Measurements from ENCODE around the gene NPC2. TPM values are rescaled to one million over a fixed set of nuclear protein-coding genes. Genes with fewer than 3 reads are reported as not detected.

Gene NPC2
- polyA plus RNA-seq, 4 donors = 106 to 504 (median 209) TPM

DNA sequence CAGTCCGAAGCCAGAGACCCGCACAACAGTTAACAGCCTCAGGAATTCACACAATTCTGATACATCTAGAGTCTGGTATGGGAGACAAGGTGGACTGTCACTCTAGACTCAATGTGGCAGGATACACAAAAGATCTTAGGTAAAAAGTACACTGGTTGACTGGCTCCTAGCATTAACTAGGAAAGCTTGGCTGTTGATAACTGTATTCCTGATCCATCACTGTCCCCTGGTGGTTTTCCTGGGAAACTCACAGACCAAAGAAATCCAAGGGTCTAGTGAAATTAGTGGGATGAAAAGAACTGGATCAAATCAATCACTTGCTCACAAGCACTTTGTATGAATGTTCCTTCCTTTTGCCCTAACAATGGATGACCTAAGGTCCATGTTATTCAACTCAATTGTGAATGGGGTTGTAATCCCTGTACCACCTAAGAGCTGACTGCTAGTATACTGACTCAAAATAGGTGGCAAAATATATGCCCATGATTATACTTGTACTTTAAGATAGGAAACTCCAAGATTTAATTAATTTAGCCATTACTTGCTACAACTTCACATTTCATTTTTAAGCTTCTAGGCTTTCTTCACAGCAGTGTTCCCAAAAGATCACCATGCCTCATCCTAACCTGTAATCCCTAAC, 14.0 kb downstream of the NPC2 start:
- H3K9me3 ChIP-seq (ENCODE audit: control insufficient read depth in 2 of 2, insufficient read depth in 1 of 2, low read depth in 1 of 2, low read length in 1 of 2) = no peaks in the 10 kb centered on the region
- FAIRE-seq (no peak), DNase-seq (peak; percentile 20 to 35)
- no peak overlapping the region for H3K4me3 ChIP-seq (ENCODE audit: low read depth in 1 of 3, low read length in 3 of 3)
- no peaks in the 10 kb centered on the region for H3K27me3 ChIP-seq (ENCODE audit: control insufficient read depth in 3 of 3, insufficient read depth in 3 of 3, low read length in 3 of 3)
- H3K4me1 ChIP-seq (ENCODE audit: control insufficient read depth in 3 of 3, insufficient read depth in 2 of 3, low read depth in 1 of 3, low read length in 2 of 3) = no peaks in the 10 kb centered on the region
- 95 to 100% (median 97%) methylated on average over 2 of the region's 2 CpGs for WGBS, 3 donors
- no peak overlapping the region for H3K27ac ChIP-seq (ENCODE audit: low read depth in 1 of 3, low read length in 2 of 3)
- peaks cover 6 to 29% (median 12%) of the 10 kb centered on the region in 3 donors for H3K36me3 ChIP-seq (ENCODE audit: control insufficient read depth in 3 of 3, insufficient read depth in 2 of 3, low read depth in 1 of 3, low read length in 3 of 3)

DNA sequence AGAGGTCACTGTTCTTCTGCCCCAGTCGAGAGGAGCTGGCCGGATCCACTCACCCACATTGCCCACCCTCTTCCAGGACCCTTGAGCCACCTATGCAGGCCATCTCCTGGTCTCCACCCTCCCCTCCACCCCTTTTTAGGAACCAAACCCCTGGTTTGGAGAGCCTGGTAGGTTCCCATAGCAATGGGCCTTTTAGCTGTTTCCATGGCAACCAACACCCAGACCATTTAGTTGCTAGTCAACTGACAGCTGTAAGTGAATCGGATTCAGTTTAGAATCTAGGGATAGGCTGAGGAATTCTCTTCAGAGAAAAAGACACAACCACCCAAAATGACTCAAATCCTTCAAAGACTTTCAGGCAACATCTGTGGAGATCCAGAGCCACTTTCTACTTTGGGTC, 16.5 kb downstream of the NPC2 start:
- Histone ChIP-seq H3K36me3 (ENCODE audit: control insufficient read depth in 3 of 3, insufficient read depth in 2 of 3, low read depth in 1 of 3, low read length in 3 of 3) (peaks cover 4 to 32% (median 10%) of the 10 kb centered on the region in 3 donors), H3K4me3 (ENCODE audit: low read depth in 1 of 3, low read length in 3 of 3) (no peak overlapping the region), H3K27ac (ENCODE audit: low read depth in 1 of 3, low read length in 2 of 3) (no peak overlapping the region), H3K27me3 (ENCODE audit: control insufficient read depth in 3 of 3, insufficient read depth in 3 of 3, low read length in 3 of 3) (no peaks in the 10 kb centered on the region), H3K4me1 (ENCODE audit: control insufficient read depth in 3 of 3, insufficient read depth in 2 of 3, low read depth in 1 of 3, low read length in 2 of 3) (no peaks in the 10 kb centered on the region), H3K9me3 (ENCODE audit: control insufficient read depth in 2 of 2, insufficient read depth in 1 of 2, low read depth in 1 of 2, low read length in 1 of 2) (no peaks in the 10 kb centered on the region)
- FAIRE-seq (no peak), DNase-seq (no peak)
- 92 to 95% (median 92%) methylated on average over 3 of the region's 3 CpGs for WGBS, 3 donors

DNA sequence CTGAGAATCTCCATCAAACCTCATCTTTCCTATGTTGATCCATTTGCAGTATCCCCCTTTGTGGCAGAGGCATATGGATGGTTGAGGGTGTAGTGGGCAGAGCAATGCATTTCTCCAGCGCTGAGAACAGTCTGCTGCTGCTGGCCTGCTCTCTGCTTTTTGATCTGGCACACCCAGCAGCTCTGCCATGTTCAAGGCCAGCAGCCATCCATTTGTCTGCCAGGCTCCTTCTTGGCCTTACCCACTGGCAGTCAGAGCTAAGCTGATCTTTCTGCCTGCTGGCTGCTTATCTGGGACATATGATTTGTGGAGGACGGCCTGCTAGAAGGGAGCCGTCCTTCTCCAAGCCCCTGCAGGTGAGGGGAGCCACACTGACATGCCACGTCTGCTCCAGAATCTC, 17.0 kb downstream of the NPC2 start:
- no peak for FAIRE-seq
- Histone ChIP-seq H3K36me3 (ENCODE audit: control insufficient read depth in 3 of 3, insufficient read depth in 2 of 3, low read depth in 1 of 3, low read length in 3 of 3) (peaks cover 4 to 30% (median 8%) of the 10 kb centered on the region in 3 donors), H3K9me3 (ENCODE audit: control insufficient read depth in 2 of 2, insufficient read depth in 1 of 2, low read depth in 1 of 2, low read length in 1 of 2) (no peaks in the 10 kb centered on the region), H3K27me3 (ENCODE audit: control insufficient read depth in 3 of 3, insufficient read depth in 3 of 3, low read length in 3 of 3) (no peaks in the 10 kb centered on the region), H3K27ac (ENCODE audit: low read depth in 1 of 3, low read length in 2 of 3) (no peak overlapping the region), H3K4me3 (ENCODE audit: low read depth in 1 of 3, low read length in 3 of 3) (no peak overlapping the region), H3K4me1 (ENCODE audit: control insufficient read depth in 3 of 3, insufficient read depth in 2 of 3, low read depth in 1 of 3, low read length in 2 of 3) (no peaks in the 10 kb centered on the region)
- no peak for DNase-seq
- 86 to 94% (median 91%) methylated on average over 4 of the region's 4 CpGs for WGBS, 3 donors

DNA sequence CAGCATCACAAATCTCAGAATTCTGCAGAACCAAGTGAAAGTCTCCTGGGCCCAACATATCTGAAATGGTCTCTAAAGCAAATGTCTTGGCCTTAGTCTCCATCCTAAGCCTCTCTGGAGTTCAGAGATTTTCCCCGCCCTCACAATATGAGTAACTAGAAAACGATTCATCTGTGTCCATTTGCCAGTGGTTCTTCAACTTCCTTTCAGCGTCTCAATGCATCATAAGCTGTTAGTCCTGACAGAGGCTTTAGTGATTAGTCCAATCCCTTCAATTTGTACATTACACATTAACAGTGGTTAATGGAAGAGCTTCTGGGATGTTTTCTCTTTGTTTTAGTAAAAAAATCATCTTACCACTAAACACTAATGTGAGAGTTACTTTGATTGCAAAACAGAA, 17.4 kb downstream of the NPC2 start:
- no peak overlapping the region for H3K27ac ChIP-seq (ENCODE audit: low read depth in 1 of 3, low read length in 2 of 3)
- no peaks in the 10 kb centered on the region for H3K4me1 ChIP-seq (ENCODE audit: control insufficient read depth in 3 of 3, insufficient read depth in 2 of 3, low read depth in 1 of 3, low read length in 2 of 3)
- H3K9me3 ChIP-seq (ENCODE audit: control insufficient read depth in 2 of 2, insufficient read depth in 1 of 2, low read depth in 1 of 2, low read length in 1 of 2) = no peaks in the 10 kb centered on the region
- DNase-seq (no peak), FAIRE-seq (no peak)
- no peaks in the 10 kb centered on the region for H3K27me3 ChIP-seq (ENCODE audit: control insufficient read depth in 3 of 3, insufficient read depth in 3 of 3, low read length in 3 of 3)
- 59 to 72% (median 61%) methylated on average over 3 of the region's 3 CpGs for WGBS, 3 donors
- no peak overlapping the region for H3K4me3 ChIP-seq (ENCODE audit: low read depth in 1 of 3, low read length in 3 of 3)
- peaks cover 4 to 27% (median 6%) of the 10 kb centered on the region in 3 donors for H3K36me3 ChIP-seq (ENCODE audit: control insufficient read depth in 3 of 3, insufficient read depth in 2 of 3, low read depth in 1 of 3, low read length in 3 of 3)

DNA sequence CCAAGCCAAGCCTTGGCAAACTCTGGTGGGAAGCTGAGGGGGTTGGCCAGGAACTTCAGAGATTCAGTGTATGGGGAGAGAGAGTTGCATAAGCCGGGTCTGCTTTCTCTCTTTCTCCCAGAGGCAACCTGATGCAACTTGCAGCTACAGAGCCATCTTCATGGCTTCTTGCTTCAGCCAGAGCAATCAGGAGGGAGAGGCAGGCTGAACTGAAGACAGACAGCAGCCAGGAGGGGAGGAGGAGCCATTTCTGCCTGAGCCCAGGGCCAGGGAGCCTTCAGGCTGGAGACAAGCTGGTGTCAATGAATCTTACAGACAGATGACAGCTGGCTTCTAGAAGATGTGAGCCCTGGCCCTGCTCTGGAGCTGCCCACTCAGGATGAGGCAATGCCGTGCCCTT, 18.7 kb downstream of the NPC2 start:
- no peak overlapping the region for H3K27ac ChIP-seq (ENCODE audit: low read depth in 1 of 3, low read length in 2 of 3)
- peaks cover 0 to 20% (median 4%) of the 10 kb centered on the region in 3 donors for H3K36me3 ChIP-seq (ENCODE audit: control insufficient read depth in 3 of 3, insufficient read depth in 2 of 3, low read depth in 1 of 3, low read length in 3 of 3)
- H3K4me1 ChIP-seq (ENCODE audit: control insufficient read depth in 3 of 3, insufficient read depth in 2 of 3, low read depth in 1 of 3, low read length in 2 of 3) = no peaks in the 10 kb centered on the region
- 80 to 97% (median 88%) methylated on average over 2 of the region's 2 CpGs for WGBS, 3 donors
- DNase-seq (no peak), FAIRE-seq (no peak)
- H3K27me3 ChIP-seq (ENCODE audit: control insufficient read depth in 3 of 3, insufficient read depth in 3 of 3, low read length in 3 of 3) = no peaks in the 10 kb centered on the region
- no peak overlapping the region for H3K4me3 ChIP-seq (ENCODE audit: low read depth in 1 of 3, low read length in 3 of 3)
- H3K9me3 ChIP-seq (ENCODE audit: control insufficient read depth in 2 of 2, insufficient read depth in 1 of 2, low read depth in 1 of 2, low read length in 1 of 2) = no peaks in the 10 kb centered on the region

DNA sequence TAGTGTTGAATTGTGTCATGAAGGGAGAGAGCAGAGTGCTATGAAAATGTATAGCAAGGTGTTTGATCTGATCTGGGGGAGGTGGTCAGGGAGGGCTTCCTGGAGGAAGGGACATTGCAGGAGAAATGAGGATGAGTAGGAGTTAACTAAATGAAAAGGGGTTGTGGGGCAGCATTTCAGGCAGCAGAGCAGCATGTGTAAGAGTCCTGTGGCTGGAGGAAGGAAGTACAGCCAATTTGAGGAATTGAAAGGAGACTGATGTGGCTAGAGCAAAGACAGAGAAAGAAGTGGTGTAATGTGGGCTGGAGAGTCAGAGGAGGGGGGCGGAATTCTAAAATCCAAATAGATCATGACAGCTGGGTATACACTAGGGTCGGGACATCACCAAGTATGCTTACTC, 20.5 kb downstream of the NPC2 start:
- Histone ChIP-seq H3K9me3 (ENCODE audit: control insufficient read depth in 2 of 2, insufficient read depth in 1 of 2, low read depth in 1 of 2, low read length in 1 of 2) (no peaks in the 10 kb centered on the region), H3K4me3 (ENCODE audit: low read depth in 1 of 3, low read length in 3 of 3) (no peak overlapping the region), H3K27ac (ENCODE audit: low read depth in 1 of 3, low read length in 2 of 3) (no peak overlapping the region), H3K36me3 (ENCODE audit: control insufficient read depth in 3 of 3, insufficient read depth in 2 of 3, low read depth in 1 of 3, low read length in 3 of 3) (peaks cover 0 to 17% (median 4%) of the 10 kb centered on the region in 3 donors), H3K27me3 (ENCODE audit: control insufficient read depth in 3 of 3, insufficient read depth in 3 of 3, low read length in 3 of 3) (no peaks in the 10 kb centered on the region), H3K4me1 (ENCODE audit: control insufficient read depth in 3 of 3, insufficient read depth in 2 of 3, low read depth in 1 of 3, low read length in 2 of 3) (no peaks in the 10 kb centered on the region)
- DNase-seq (no peak), FAIRE-seq (no peak)
- 80 to 94% (median 88%) methylated on average over 2 of the region's 2 CpGs for WGBS, 3 donors

DNA sequence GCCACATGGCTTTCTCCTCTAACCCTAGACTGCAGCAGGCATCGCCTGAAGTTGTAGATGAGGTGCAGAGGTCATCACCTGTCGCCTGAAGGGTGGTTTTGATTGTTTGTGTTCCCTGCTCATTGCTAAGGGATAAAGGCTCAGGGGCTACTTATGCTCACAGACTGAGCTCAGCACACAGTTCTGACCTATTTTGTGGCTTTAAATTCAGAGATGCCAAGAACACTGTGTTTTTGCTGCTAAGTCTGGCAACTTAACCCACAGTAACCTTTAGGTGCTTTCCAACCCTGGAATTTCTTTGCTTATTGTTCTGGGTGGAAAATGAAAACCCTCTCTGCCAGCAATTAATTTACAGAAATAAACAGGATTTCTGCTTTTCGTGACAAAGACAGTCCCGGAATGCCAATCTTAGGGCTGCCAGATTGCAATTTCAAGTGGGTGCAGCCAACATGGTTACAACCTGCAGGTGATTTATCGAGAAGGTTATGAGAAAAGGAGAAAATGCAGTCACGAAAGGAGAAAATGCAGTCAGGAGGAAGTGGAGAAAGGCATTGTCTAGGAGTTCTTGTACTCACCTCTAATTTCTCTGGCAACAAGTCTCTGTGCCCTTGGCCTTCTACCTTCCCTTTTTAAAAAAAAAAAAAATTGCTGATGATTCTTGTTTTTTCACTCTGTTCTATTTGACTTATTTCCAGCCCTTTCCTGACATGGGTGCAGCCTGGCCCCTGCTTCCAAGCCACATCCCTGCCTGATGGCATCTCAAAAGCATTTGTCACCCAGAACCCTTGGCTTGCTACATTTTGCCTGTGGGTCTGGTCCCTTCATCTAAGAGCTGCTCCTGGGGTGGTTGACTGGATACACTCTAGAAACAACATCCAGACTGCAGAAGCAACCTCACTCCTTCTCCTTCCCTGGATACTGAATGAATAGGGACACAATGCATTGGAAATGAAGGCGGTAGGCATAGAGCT, 23.3 kb downstream of the NPC2 start:
- Histone ChIP-seq H3K36me3 (ENCODE audit: control insufficient read depth in 3 of 3, insufficient read depth in 2 of 3, low read depth in 1 of 3, low read length in 3 of 3) (peaks cover 0 to 9% (median 4%) of the 10 kb centered on the region in 3 donors), H3K27me3 (ENCODE audit: control insufficient read depth in 3 of 3, insufficient read depth in 3 of 3, low read length in 3 of 3) (no peaks in the 10 kb centered on the region), H3K4me3 (ENCODE audit: low read depth in 1 of 3, low read length in 3 of 3) (no peak overlapping the region), H3K4me1 (ENCODE audit: control insufficient read depth in 3 of 3, insufficient read depth in 2 of 3, low read depth in 1 of 3, low read length in 2 of 3) (no peaks in the 10 kb centered on the region), H3K9me3 (ENCODE audit: control insufficient read depth in 2 of 2, insufficient read depth in 1 of 2, low read depth in 1 of 2, low read length in 1 of 2) (no peaks in the 10 kb centered on the region), H3K27ac (ENCODE audit: low read depth in 1 of 3, low read length in 2 of 3) (no peak overlapping the region)
- DNase-seq = no peak
- 73 to 81% (median 81%) methylated on average over 7 of the region's 7 CpGs for WGBS, 3 donors
- FAIRE-seq = no peak

DNA sequence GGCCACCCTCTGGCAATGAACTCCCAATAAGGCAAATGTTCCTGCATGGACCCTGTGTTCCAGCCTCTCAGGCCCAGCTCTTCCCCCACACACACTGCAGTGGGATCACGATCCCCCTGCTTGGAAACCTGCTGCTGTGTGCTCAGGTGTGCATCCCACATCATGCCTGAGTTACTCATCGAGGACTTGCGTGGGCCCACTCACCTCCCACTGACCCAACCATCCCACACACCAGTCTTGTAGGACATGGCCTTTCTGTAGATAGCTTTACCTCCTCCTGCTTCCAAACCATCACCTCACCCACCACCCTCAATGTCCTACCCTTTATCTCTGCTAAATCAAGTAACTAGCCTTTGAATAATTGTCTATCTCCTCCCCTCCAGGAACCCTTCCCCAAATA, 24.6 kb downstream of the NPC2 start:
- FAIRE-seq (no peak), DNase-seq (no peak)
- no peak overlapping the region for H3K4me3 ChIP-seq (ENCODE audit: low read depth in 1 of 3, low read length in 3 of 3)
- no peaks in the 10 kb centered on the region for H3K9me3 ChIP-seq (ENCODE audit: control insufficient read depth in 2 of 2, insufficient read depth in 1 of 2, low read depth in 1 of 2, low read length in 1 of 2)
- no peaks in the 10 kb centered on the region for H3K4me1 ChIP-seq (ENCODE audit: control insufficient read depth in 3 of 3, insufficient read depth in 2 of 3, low read depth in 1 of 3, low read length in 2 of 3)
- no peak overlapping the region for H3K27ac ChIP-seq (ENCODE audit: low read depth in 1 of 3, low read length in 2 of 3)
- 84 to 92% (median 91%) methylated on average over 3 of the region's 3 CpGs for WGBS, 3 donors
- H3K27me3 ChIP-seq (ENCODE audit: control insufficient read depth in 3 of 3, insufficient read depth in 3 of 3, low read length in 3 of 3) = no peaks in the 10 kb centered on the region
- peaks cover 0 to 3% (median 0%) of the 10 kb centered on the region in 3 donors for H3K36me3 ChIP-seq (ENCODE audit: control insufficient read depth in 3 of 3, insufficient read depth in 2 of 3, low read depth in 1 of 3, low read length in 3 of 3)
